ENCODE data around the gene CKB. TPM values are rescaled to one million over a fixed set of nuclear protein-coding genes. Genes with fewer than 3 reads are reported as not detected.

Gene CKB
- 2.6 and 3.2 TPM in 2 replicates for total RNA-seq

DNA sequence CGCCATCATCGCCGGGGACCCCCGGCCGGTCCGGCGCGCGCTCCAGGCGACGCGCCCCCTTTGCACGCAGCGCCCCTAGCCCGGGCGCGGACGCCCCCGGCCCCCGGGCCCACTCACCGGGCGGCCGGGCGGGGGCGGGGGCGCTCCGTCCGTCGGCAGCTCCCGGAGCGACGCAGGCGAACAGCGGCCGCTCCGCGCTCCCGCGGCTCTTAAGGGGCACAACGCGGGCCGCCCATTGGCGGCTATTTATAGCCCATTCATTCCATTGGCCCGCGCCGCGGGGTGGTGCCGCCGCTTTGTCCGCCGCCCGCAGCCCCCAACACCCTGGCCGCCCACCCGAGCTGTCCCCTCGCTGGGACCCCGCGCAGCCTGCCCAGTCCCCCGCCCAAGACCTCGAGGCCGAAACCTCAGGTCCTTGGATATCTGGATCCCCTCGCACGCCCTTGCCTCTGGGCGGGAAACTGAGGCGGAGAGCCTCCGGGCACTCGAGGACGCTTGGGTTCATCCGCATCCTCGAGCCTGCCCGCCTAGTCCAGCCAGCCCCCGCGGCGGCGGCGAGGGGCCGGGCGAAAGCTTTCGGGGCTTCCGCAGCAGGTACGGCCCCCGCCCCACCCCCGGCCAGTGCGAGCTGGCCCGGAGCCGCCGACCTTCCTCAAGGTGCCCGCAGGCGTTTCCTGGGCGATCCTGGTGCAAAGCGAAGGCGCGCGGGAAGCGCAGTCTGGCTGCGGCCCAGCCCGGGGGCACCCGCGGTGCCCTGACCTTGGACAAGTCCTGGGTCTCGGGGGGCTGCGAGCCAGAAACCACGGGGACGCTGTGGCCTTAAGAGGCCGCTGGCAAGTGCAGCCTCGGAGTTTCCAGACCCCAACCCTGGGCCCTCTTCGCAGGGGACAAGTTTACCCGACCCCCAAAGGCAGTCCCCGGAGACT is at the start of gene CKB:
CKB (minus strand) TSS at position 182 of the 926 bp plus-strand sequence. CDS start 337 bp downstream, outside the sequence.
- peak; percentile 57 for DNase-seq

DNA sequence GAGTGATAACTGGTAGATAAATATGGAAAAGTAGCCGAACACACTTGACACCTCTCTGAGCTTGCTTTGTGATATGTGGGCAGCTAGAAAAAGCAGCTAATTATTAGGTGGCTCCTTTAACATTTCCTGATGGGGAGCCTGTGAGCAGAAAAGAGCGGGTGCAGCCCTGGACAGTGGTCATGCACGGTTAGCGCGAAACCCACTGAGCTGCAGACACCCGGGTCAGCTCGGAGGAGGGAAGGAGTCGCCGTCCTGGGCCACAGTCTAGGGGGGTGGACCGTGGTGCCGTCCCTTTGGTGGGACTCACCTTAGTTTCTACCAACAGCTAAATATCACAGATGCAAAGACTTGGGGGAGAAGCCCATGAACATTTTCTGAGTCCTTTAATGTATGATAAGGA is 46.8 kb upstream of the CKB start:
- DNase-seq, result no peak

DNA sequence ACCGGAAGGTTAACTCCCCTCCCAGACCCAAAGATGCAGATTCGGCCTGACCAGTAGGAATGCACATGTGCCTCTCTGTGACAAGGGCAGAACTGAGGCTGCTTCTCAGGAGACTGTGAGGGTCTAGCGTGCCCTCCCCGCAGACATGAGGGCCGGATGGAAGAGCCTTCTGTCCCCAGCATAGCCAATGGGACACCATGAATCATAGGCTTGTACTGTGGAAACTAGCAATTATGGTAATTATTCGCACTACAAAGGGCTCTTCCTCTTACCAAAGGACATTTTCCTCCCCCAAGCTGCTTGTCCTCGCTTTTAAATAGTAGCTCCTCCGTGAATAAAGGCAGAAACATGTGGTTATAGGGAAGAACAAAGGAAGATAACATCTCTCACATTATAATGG is 46.3 kb upstream of the CKB start:
- DNase-seq, result peak; percentile 55

DNA sequence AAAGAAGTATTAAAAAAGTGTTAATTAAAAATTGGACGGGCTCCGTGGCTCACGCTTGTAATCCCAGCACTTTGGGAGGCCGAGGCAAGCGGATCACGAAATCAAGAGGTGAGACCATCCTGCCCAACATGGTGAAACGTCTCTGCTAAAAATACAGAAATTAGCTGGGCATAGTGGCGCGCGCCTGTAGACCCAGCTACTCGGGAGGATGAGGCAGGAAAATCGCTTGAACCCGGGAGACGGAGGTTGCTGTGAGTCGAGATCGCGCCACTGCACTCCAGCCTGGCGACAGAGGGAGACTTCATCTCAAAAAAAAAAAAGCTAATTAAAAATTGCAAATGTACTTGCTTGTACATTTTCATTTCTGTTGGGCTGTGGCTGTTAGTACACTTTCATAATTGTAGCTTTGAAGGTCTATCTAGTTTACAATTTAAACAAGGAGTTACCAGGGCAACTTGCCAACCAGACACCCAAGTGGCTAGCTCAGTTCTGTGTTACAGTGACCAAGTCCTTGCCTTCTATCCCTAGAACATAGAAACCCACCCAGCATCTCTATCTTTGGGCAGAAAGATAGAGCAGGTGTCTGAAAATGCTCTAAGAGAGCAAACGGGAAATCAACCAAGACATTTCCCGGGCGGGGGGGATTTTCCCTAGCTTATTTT is 41.3 kb upstream of the CKB start:
- DNase-seq, result peak; percentile 23

DNA sequence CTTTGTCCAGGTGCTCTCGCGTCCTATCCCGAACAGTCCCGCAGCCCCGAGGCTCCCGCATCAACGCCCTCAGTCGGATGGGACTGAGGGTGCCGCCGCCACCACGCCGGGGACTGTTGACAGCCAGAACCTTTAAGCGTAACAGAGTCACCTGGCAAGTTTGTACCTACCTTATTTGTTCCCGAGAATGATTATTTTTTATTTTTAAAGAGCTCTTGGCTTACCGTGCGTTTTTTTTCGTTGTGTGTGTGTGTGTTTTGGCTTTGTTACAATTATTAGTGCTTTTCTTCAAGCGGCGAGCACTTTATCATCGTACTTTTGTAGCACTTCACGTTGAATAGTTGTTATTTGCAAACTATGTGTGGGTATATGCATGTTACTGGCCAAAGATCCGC is 40.6 kb upstream of the CKB start:
- no peak for DNase-seq

DNA sequence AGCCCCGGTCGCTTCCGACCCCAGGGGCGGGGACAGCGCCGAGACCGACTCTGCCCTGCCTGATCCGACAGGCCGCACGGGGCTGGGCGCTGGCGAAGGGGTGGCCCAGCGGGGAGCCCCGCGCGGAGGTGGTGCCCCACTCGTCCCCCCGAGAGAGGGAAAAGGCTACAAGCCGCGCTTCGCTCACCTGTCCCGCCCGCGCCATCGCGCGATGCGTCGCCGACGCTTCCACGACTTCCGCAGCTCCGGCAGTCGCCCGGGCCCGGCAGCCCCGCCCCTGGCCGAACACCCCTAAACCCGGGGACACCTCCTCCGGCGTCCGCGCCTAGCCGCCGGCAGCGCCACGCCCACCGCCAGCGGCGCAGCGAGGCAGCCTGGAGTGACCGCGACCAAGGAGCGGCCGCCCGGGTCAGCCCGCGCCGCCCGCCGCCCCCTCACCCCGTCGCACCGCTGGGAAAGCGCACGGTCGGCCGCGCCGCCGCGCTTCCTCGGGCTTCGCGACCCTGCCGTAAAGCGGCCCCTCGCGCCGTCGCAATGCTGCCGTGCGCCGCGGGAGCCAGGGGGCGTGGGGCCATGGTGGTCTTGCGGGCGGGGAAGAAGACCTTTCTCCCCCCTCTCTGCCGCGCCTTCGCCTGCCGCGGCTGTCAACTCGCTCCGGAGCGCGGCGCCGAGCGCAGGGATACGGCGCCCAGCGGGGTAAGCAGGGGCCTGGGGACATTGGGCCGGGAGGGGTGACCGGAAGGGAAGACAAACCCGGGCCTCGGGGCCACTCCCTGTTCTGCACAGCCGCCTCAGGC is 40.0 kb upstream of the CKB start, which contains the start of the genes BAG5 and COA8:
BAG5 (minus strand) TSS at position 229 of the 797 bp plus-strand sequence. CDS start 1,493 bp downstream, outside the sequence.
COA8 (plus strand) TSS at position 532 of the 797 bp plus-strand sequence; CDS start at position 574, 42 bp downstream.
- peak; percentile 88 for DNase-seq

DNA sequence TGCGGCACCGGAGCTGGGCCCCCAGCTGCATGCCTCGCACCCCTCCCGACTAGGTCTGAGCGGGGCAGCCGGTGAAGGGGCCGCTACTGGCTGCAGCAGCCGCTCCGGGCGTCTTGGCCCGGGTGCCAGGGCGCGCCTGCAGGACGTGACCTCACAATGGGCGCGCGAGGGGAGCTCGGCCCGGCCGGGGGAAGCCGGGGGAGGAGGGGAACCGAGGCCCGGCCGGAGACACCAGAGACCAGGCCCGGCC is 39.5 kb upstream of the CKB start:
- peak; percentile 79 for DNase-seq

DNA sequence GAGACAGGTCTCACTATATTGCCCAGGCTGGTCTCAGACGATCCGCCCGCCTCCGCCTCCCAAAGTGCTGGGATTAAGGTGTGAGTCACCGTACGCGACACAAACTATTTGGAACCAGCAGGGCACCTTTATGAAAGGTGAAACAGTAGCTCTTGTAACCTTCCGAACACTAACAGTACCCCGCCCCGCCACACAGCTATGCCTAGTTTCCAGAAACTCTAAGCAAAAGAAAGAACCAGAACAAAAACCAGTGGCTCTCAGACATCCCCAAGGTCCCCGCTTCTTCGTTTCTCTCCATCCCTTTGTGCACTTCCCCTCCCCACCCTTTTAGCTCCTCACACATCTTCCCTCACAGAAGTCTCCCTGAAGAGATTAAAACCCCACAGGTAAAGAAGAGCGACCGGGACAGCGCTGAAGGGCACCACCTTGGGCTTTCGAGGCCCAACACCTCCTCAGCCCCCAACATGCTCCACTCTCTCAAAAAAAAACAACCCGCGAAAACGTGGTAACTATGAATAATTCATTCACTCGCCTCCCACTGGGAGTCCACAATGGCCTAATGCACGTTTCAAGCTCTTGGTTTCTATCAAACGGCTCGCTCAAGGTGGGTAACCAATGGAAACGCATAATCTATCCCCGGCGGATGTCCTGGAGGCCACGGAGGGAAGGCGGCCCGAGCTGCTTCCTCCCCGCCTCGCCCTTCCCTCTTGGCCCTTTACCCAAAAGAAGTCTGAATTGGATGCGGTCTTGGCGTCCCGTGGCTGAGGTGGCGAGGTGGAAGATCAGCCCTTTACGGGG is 39.0 kb upstream of the CKB start:
- peak; percentile 84 for DNase-seq

DNA sequence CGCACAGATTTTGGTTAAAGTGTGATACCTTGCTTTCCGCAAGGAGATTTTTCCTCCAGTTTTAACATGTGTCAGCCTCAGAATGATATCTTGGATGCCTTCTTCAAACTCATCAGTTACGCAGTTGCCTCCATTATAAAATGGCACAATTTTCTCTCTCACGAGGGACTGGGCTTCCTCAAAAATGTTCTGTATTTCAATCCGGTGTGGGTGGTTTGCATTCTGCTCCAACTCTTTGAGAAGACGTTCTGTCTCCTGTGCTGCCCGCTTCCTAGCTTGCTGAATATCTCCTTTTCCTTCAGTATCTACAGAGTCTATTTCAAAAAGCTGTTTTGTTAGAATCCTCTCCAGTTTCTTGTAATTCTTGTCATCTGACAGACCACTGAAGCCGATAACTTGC is 38.1 kb upstream of the CKB start:
- no peak for DNase-seq

DNA sequence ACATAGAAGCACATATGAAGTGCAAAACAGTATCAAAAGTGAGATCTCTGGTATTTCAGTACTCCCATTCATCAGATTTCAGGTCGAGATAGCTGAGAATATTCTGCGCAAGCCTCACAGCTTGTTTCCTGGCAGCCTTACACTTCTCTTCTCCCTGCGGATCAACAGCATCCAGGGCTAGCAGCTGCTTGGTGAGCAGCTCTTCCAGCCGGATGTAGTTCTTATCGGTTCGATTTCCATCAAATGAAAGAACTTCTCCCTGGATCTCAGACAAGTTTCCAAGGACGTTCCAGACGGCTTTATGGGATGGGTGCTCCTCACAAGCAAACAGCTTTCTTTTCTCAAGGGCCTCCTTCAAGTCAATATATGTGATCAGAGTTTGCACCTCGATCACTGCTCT is 37.1 kb upstream of the CKB start:
- DNase-seq, result no peak

DNA sequence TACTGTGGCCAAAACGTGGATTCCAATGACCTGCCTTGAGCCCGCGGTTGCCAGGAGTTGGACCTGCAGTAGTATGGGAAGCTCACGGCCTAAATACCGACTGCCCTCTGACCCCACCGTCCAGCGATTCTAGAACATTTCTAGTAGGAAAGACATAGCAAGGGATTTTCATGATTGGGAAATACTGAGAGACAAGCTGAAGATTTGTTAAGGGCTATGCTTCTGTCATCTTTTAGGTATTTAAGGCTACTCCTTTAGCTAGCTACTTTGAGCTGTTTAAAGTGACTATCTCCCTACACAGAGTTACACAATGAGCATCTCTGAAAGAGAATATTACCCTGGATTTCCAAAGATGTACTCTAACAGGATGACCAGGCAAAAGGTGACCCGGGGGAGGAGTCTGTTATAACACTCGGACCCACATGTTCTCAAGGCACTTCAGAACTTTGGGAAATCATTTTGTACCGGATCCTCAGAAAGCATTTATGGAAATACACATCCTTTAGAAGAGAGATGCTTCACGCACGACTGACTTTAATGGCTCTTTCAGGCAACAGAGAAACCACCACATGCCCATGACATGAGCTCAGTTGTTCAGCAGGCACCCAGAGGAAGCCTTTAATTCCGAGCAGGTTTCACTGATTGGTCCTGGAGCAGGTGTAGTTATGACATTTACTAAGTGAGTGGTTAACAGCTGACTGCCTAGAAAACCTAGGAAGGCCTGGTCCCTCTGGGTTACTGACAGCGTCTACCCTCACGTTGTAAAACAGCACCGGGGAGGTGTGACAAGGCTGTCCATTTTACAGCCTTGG is 35.6 kb upstream of the CKB start:
- no peak for DNase-seq

DNA sequence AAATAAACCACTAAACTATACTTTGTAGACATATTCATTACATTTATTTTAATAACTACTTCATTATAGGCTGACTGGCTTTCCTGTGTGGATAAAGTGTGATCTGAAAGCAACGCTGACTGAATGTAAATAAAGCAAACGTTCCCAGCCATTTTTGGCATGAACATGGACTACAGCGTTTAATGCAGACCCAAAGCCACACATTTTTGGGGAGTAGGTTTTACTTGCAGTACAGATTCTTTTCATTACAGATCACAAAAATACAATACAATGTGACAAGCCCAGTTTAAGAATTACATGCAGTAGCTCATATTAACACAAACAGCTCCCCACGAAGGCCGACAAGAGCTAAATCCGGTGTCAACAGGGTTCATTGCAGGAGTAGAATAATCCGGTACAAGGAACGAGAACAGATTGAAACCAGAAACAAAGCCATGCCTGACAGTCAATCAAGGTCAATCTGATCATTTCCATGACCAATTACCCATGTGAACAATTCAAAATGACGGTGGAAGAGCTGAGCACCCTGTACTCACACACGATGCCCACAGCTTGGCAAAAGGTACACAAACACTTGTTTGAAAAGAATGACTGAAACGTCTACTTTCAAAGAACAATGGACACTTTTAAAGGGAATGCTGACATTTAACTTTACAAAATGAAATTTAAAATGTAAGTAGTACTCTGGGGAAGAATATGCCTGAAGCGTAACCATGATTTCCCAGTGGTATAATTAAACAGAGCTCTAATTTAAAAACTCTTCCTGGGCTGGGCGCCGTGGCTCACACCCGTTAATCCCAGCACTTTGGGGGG is 34.5 kb upstream of the CKB start:
- no peak for DNase-seq

DNA sequence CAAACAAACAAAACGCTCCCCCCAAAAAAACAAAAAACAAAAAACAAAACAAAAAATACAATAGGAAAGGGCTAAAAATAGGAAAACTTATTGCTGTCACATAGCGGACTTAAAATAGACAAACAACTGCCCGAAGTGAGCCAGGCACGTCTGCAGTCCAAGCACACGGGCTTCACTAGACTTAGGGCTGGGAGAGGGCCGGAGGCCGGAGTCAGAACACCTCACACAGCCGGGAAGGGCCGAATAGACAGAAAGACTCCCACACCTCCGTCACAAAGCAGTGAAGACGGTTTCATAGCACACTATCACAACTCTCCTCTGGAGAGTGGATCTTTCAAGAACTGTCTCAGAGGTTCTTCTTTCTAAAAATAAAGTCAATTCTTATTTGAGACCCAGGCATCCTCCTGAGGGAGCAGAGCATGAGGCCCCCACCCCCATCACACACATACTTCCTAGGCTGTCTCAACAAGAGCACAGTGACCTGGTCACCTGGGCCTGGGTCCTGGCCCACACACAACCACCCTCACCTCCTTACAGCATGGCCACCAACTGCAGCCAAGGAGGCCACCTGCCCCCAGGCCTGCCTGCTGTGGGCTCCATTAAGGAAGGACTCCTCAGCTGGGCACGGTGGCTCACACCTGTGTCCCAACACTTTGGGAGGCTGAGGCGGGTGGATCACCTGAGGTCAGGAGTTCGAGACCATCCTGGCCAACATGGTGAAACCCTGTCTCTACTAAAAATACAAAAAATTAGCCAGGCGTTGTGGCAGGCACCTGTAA is 33.1 kb upstream of the CKB start:
- no peak for DNase-seq

DNA sequence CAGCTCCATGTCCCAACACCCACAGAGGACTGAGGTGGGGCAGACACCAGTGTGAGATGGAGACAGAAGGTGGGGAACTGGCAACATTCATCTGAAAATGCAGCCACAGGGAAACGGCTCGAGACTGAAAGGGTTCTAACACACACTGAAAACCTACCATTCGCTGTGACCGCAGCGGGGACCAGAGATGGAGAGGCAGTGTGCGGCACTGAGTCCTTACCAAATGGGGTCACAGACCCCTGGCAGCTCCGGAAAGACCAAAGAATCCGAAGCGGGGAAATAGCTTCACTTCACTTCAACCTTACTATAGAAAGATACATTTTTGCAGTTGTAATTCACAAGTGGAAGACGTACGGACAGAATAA is 30.2 kb upstream of the CKB start:
- no peak for DNase-seq

DNA sequence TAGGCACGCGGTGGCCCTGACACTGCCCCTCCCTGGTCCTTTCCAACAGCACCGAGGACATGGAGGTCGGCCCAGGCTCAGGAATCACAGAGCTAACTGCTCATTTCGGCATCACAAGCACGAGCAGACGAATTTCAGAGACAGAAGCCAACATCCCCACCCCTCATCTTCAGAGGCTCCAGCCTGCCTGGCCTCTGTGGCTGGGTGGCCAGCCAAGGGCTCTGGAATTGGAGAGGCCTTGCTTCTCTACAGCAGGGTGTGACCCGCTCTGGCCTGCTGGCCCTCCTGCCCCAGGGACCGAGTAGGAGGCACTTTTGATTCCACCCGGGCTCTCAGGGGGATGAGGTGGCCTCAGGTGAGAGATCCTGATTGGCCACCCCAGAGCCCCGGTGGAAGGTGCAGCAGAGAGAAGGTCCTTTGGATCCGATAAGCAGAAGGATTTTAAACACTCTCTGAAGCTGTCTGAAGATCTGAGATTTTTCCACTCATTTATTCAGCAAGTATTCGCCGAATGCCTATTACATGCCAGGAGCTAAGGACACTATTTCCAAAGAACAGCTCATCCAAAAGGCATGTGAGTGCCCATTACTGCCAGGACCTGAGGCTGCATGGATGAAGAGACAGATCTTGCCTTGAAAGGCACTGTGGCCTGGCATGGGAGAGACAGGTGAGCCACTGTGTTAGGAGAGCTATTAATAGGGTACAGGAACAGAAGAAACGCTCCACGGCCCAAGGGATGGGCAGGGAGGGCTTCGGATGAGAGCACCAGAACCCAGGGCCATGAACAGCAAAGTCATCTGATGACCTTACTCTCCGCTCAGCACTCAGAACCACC is 29.6 kb upstream of the CKB start:
- no peak for DNase-seq

DNA sequence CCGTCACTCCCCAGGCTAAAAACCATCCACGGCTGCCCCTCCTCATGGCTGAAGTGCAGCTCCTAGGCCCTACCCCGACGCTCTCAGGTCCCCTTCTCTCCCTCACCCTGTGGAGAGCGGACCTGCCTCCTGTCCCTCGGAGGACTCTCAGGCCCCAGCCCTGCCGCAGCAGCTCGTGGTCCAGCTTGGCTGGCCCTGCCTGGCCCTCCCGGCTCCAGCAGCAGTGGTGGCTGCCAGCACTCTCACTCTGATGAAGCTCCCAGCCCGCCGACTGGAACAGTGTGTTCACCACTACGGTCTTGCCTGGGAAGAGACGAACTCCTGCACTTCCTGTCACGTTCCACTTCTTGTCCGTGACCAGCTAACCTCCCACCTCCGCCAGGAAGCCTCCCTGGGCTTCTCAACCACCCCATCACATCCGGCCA is 28.7 kb upstream of the CKB start:
- no peak for DNase-seq

DNA sequence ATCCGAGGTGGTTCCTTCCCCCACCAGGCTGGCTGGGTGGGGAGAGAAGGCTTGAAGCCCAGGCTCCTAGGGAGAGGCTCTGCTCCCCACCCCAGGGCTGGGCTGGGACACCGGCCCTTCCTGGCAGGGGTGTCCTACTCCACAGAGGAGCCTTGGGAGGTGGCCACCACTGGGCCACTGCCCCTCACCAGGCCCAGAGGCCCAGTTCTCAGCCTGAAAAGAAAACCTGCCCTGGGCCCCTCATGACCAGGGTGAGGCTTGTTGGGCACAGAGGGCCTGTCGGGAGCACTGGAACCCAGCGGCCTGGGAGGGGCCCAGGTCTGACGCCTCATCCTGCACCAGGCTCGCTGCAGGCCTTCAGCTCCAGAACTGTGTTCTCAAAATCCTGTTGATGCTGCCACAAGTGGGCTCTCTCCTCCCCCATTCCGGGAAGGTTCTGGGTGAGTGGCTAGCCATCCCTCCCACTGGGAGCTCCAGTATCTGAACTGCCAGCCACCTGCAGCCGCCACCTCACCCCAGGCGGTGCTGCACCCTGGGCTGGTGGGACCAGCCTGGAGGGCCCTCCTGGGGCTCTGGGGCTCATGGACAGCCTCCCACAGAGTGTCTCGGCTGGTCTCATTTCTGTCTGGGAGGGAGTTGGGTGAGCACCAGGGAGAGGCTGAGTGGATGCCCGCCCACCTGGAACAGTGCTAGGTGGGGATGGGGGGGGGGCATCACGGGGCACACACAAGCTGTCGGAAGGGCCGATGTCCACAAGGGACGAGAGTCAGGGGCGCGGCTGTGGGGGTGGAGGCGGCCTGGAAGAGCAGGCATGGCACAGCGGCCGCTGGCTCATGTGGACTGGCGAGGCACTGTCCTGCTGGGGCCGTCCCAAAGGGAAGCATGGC is 28.1 kb upstream of the CKB start:
- DNase-seq, result no peak
